Activated CD8-positive, alpha-beta T cell treated with anti-CD3 and anti-CD28 coated beads for 36 hours (primary cell): ENCODE measurements around the gene SCNM1. TPM values are rescaled to one million over a fixed set of nuclear protein-coding genes. Genes with fewer than 3 reads are reported as not detected.

Experiments
- ATAC-seq: fragments of 200-7000 bp; cut with Tn5 transposase; one replicate; pipeline ENCODE4 v1.10.0; 2021; ENCODE audit warnings: mild to moderate bottlenecking, moderate library complexity
- CTCF ChIA-PET: fragments of 350-600 bp; sonication (Branson Sonifier 250); formaldehyde crosslinking; loops from one replicate; lab custom pipeline; 2021; ENCODE audit warnings: antibody characterized with exemption; lab: Charles Lee
- POLR2A ChIA-PET: fragments of 350-600 bp; sonication (Branson Sonifier 250); formaldehyde crosslinking; loops from one replicate; lab custom pipeline; 2021; ENCODE audit warnings: antibody characterized with exemption; lab: Charles Lee
- DNase-seq: peaks from one replicate; pipeline ENCODE4 v3.0.0-alpha.2; 2020
- H3K27ac Mint-ChIP-seq: one replicate; pipeline ENCODE4 v1.8.0; 2021; ENCODE audit warnings: mild to moderate bottlenecking, mixed read lengths
- H3K27me3 Mint-ChIP-seq: one replicate; pipeline ENCODE4 v1.8.0; 2021; ENCODE audit warnings: mixed read lengths
- H3K36me3 Mint-ChIP-seq: one replicate; pipeline ENCODE4 v1.8.0; 2021; ENCODE audit warnings: low read depth, mixed read lengths
- H3K4me1 Mint-ChIP-seq: one replicate; pipeline ENCODE4 v1.8.0; 2021; ENCODE audit warnings: low read depth, mixed read lengths
- H3K4me3 Mint-ChIP-seq: one replicate; pipeline ENCODE4 v1.8.0; 2021; ENCODE audit warnings: mild to moderate bottlenecking, moderate library complexity, mixed read lengths
- H3K9me3 Mint-ChIP-seq: one replicate; pipeline ENCODE4 v1.8.0; 2021; ENCODE audit warnings: mixed read lengths
- intact Hi-C: fragments of 100-400 bp; cut with micrococcal nuclease; formaldehyde crosslinking; loops from one replicate; pipeline ENCODE4 v1.10.0; 2022
- total RNA-seq, 2 experiments: library from RNA; stranded (reverse); gene quantifications; one replicate each; pipeline ENCODE4 v1.2.3, GENCODE V29; 2021
- TF ChIP-seq, protein P1 (sequence below): fragments of 200-600 bp; IDR thresholded peaks from one replicate; pipeline ENCODE4 v1.8.0; 2022; ENCODE audit warnings: antibody characterized with exemption, mild to moderate bottlenecking

The SCNM1 gene
- total RNA-seq, 2 experiments from 2014 or later: 57.0 to 59.6 TPM

DNA sequence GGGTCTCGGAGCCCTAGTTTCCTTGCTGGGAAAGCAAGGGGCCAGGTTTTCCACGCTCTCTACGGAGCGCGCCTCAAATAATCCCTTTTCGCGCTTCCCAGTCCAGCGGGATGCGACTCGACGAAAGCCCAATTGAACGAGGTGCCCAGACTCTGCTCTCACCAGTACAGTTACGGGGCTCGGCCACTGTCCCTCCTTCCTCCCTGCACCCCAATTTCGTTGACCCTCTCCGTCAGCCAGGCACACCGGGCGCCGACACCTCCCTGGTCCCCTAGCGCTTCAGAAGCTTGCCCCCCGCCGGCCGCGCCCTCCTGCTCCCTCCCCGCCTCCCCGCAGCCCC, 19.9 kb upstream of the SCNM1 start:
- no peak overlapping the region for H3K27ac Mint-ChIP-seq
- CTCF ChIA-PET: interaction anchor here (1.9 to 2.2 kb wide), 2 partner anchors 10 to 11 kb away, joined by 6 to 12 read pairs; partner anchors contain the start of gene TNFAIP8L2
- POLR2A ChIA-PET: interaction anchor here (1.0 to 5.1 kb wide), 2 partner anchors 11 kb away, joined by 3 to 21 read pairs; partner anchors contain the start of gene TNFAIP8L2

DNA sequence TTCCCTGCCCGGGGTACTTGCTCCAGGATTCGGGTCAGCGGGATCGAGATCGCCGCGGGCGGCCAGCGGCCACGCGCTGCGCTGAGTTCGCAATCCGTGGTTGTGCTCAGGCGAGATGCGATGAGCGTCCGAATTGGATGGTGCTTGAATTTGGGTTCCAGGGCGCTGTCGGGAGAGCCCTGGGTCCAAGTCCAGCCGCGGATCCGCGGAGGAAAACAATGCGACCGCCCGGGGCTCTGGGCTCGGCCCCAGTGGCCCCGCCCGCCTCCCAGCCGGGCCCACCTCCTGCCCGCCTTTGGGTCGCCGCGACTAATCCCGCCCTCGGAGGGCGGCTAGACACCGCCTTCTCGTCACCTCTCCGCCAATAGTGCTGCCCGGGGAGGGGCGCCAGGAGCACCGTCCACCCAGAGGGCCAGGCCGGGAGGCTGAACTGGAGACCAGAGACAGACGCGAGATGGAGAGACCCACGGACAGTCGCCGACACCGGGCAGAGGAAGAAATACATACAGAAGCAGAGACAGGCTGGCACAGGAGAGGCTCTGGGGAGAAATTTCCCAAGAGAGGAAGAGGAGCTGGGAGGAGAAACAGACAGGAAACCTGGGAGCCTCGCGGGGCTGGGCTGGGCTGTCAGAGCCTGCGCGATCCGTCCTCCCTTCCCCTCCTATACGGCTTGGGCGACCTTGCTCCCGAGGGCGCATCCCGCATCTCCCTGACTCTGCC, 19.4 kb upstream of the SCNM1 start, which contains the start of gene SEMA6C:
TSS of gene SEMA6C (minus strand) at position 220 of the 720 bp plus-strand sequence. CDS start 4,010 bp downstream, outside the sequence.
- Mint-ChIP-seq H3K4me1 (peaks cover 6% of the 10 kb centered on the region), H3K27ac (peak within 1 kb of the TSS; percentile 41), H3K4me3 (peak within 1 kb of the TSS; percentile 70), H3K27me3 (peaks cover 3% of the 10 kb centered on the region), H3K36me3 (no peaks in the 10 kb centered on the region), H3K9me3 (no peaks in the 10 kb centered on the region)
- intact Hi-C loops: no loop called here
- peak; percentile 99 for ATAC-seq
- DNase-seq: peak; percentile 89
- TF ChIP-seq, protein P1, sequence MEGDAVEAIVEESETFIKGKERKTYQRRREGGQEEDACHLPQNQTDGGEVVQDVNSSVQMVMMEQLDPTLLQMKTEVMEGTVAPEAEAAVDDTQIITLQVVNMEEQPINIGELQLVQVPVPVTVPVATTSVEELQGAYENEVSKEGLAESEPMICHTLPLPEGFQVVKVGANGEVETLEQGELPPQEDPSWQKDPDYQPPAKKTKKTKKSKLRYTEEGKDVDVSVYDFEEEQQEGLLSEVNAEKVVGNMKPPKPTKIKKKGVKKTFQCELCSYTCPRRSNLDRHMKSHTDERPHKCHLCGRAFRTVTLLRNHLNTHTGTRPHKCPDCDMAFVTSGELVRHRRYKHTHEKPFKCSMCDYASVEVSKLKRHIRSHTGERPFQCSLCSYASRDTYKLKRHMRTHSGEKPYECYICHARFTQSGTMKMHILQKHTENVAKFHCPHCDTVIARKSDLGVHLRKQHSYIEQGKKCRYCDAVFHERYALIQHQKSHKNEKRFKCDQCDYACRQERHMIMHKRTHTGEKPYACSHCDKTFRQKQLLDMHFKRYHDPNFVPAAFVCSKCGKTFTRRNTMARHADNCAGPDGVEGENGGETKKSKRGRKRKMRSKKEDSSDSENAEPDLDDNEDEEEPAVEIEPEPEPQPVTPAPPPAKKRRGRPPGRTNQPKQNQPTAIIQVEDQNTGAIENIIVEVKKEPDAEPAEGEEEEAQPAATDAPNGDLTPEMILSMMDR: no peak
- ChIA-PET POLR2A (interaction anchor here (0.5 to 5.1 kb wide), 3 partner anchors 10 to 186 kb away, joined by 3 to 21 read pairs (median 6); partner anchors contain the start of genes CDC42SE1, MLLT11 and TNFAIP8L2), CTCF (interaction anchor here (1.9 to 3.3 kb wide), 3 partner anchors 10 to 47 kb away, joined by 6 to 20 read pairs (median 13); partner anchors contain the start of gene TNFAIP8L2)

More for the DNA sequence above, 19.9 kb upstream of the SCNM1 start:
- H3K9me3 Mint-ChIP-seq: no peaks in the 10 kb centered on the region
- H3K4me1 Mint-ChIP-seq: peaks cover 6% of the 10 kb centered on the region
- TF ChIP-seq, protein P1: no peak
- H3K4me3 Mint-ChIP-seq: peak overlapping the region; percentile 70
- DNase-seq (no peak), ATAC-seq (no peak)
- no peaks in the 10 kb centered on the region for H3K36me3 Mint-ChIP-seq
- H3K27me3 Mint-ChIP-seq: peaks cover 3% of the 10 kb centered on the region
- intact Hi-C loops: no loop called here

DNA sequence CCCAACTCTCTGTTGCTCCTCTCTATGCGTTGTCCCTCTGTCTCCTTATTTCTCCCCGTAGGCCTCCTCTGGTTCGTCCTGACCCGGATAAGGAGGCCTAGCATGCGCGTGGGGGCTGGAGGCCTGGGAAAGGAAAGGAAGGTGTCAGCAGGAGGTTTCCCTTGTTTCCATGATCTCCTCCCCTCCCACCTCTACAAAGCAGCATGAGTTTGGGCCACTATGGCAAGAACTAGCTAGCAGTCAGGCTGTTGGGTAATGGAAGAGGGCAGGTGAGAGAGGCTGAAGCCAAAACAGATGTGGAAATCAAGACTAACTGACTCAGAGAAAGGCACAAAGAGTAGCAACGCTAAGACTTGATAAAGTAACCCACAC, 18.8 kb upstream of the SCNM1 start:
- H3K4me1 Mint-ChIP-seq: peaks cover 6% of the 10 kb centered on the region
- no peak for DNase-seq
- H3K4me3 Mint-ChIP-seq: peak overlapping the region; percentile 70
- ChIA-PET CTCF (interaction anchor here (2.6 to 3.3 kb wide), 2 partner anchors 10 to 47 kb away, joined by 13 to 20 read pairs; partner anchors contain the start of gene TNFAIP8L2), POLR2A (interaction anchor here (0.5 to 5.1 kb wide), 5 partner anchors 9 to 186 kb away, joined by 3 to 21 read pairs (median 3); partner anchors contain the start of genes CDC42SE1, MLLT11 and TNFAIP8L2)
- ATAC-seq: no peak
- peaks cover 3% of the 10 kb centered on the region for H3K27me3 Mint-ChIP-seq
- H3K36me3 Mint-ChIP-seq: no peaks in the 10 kb centered on the region
- H3K9me3 Mint-ChIP-seq: no peaks in the 10 kb centered on the region
- intact Hi-C loops: no loop called here
- H3K27ac Mint-ChIP-seq: no peak overlapping the region
- TF ChIP-seq, protein P1: no peak

DNA sequence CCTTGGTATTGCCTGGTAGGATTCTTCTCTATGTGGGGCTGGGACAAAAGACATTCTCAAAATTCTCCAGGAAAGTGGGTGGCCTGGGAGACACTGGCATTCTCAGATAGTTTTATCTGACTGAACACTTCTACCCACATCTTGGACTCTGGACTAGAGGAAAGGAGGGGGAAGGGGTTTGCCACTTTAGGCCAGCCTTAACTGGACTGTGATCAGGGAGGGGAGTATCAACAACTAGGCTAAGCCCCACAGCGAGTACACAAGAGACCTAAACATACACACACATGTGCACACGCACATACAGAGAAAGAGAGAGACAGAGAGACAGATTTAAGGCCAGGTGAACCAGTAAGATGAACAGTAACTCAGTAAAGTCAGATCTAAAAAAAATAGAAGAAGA, 18.3 kb upstream of the SCNM1 start:
- POLR2A ChIA-PET: interaction anchor here (0.5 to 5.1 kb wide), 4 partner anchors 9 to 88 kb away, joined by 3 to 21 read pairs (median 4); partner anchors contain the start of genes CDC42SE1, MLLT11 and TNFAIP8L2
- no peaks in the 10 kb centered on the region for H3K9me3 Mint-ChIP-seq
- no peak for DNase-seq

More for the DNA sequence above, 18.3 kb upstream of the SCNM1 start:
- Mint-ChIP-seq H3K27me3 (peaks cover 3% of the 10 kb centered on the region), H3K36me3 (no peaks in the 10 kb centered on the region), H3K4me3 (peak overlapping the region; percentile 70), H3K4me1 (peaks cover 6% of the 10 kb centered on the region), H3K27ac (no peak overlapping the region)
- no peak for ATAC-seq
- intact Hi-C loops: no loop called here
- CTCF ChIA-PET: interaction anchor here (1.4 to 3.3 kb wide), 3 partner anchors 9 to 48 kb away, joined by 3 to 20 read pairs (median 13); partner anchors contain the start of gene TNFAIP8L2
- TF ChIP-seq, protein P1: no peak
